HEK293T (cell line): ENCODE measurements around the gene NBAS.

Source experiments
- BHLHE40 ChIP-seq: fragments of 450-650 bp; IDR thresholded peaks from 2 replicates; pipeline ENCODE4 v1.6.1; 2016; ENCODE audit warnings: mild to moderate bottlenecking, moderate library complexity, borderline replicate concordance
- ELF4 ChIP-seq: fragments of 450-650 bp; IDR thresholded peaks from 2 replicates; pipeline ENCODE4 v1.6.1; 2017; ENCODE audit warnings: antibody characterized with exemption
- FOXA1 ChIP-seq: fragments of 450-650 bp; IDR thresholded peaks from 2 replicates; pipeline ENCODE4 v1.6.1; 2016; ENCODE audit warnings: mild to moderate bottlenecking
- SP1 ChIP-seq: fragments of 450-650 bp; IDR thresholded peaks from 2 replicates; pipeline ENCODE4 v1.6.1; 2017
- TARDBP ChIP-seq: fragments of 450-650 bp; IDR thresholded peaks from 2 replicates; pipeline ENCODE4 v1.6.1; 2016
- ZNF384 ChIP-seq: fragments of 450-650 bp; IDR thresholded peaks from 2 replicates; pipeline ENCODE4 v1.6.1; 2016

GRCh38 chr2:15510552-15510951 is 50.6 kb downstream of the NBAS start:
- TF ChIP-seq ZNF384 (no peak), TARDBP (no peak), SP1 (no peak), BHLHE40 (no peak), ELF4 (no peak), FOXA1 (no peak)
